ENCODE data around the gene PPP1R13B.

The PPP1R13B gene

GRCh38 chr14:103816991-103817390 lies 30.4 kb downstream of the PPP1R13B start:
- H3K27ac ChIP-seq: no peak overlapping the region
- CTCF ChIA-PET: interaction anchor here (0.6 to 2.0 kb wide), 3 partner anchors 8 to 84 kb away, joined by 3 to 5 read pairs (median 4); no protein-coding TSS in a partner anchor
- TF ChIP-seq, protein P1, sequence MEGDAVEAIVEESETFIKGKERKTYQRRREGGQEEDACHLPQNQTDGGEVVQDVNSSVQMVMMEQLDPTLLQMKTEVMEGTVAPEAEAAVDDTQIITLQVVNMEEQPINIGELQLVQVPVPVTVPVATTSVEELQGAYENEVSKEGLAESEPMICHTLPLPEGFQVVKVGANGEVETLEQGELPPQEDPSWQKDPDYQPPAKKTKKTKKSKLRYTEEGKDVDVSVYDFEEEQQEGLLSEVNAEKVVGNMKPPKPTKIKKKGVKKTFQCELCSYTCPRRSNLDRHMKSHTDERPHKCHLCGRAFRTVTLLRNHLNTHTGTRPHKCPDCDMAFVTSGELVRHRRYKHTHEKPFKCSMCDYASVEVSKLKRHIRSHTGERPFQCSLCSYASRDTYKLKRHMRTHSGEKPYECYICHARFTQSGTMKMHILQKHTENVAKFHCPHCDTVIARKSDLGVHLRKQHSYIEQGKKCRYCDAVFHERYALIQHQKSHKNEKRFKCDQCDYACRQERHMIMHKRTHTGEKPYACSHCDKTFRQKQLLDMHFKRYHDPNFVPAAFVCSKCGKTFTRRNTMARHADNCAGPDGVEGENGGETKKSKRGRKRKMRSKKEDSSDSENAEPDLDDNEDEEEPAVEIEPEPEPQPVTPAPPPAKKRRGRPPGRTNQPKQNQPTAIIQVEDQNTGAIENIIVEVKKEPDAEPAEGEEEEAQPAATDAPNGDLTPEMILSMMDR (conservative IDR thresholded peaks at IDR 0.05; ENCODE audit: low read depth): no peak
- no peak for DNase-seq (ENCODE audit: low spot score)
- POLR2A ChIA-PET (ENCODE audit: low non-redundant PET): interaction anchor here (0.6 kb wide), 1 partner anchor 86 kb away, joined by 3 read pairs; no protein-coding TSS in a partner anchor

- POLR2A ChIA-PET (ENCODE audit: low non-redundant PET): no interaction called here
- CTCF ChIA-PET: interaction anchor here (0.6 to 0.7 kb wide), 2 partner anchors 150 to 595 kb away, joined by 4 read pairs; no protein-coding TSS in a partner anchor
- TF ChIP-seq, protein P1 (conservative IDR thresholded peaks at IDR 0.05; ENCODE audit: low read depth): no peak
- no peak overlapping the region for H3K27ac ChIP-seq
- DNase-seq (ENCODE audit: low spot score): no peak
Observed at GRCh38 chr14:103815253-103815652, 32.1 kb downstream of the PPP1R13B start.

- no peak for DNase-seq (ENCODE audit: low spot score)
- no peak overlapping the region for H3K27ac ChIP-seq
- TF ChIP-seq, protein P1 (conservative IDR thresholded peaks at IDR 0.05; ENCODE audit: low read depth): no peak
- ChIA-PET POLR2A (ENCODE audit: low non-redundant PET) (interaction anchor here (0.6 kb wide), 1 partner anchor 166 kb away, joined by 5 read pairs; no protein-coding TSS in a partner anchor), CTCF (no interaction called here)
Observed at GRCh38 chr14:103811189-103811588, 36.2 kb downstream of the PPP1R13B start.

- ChIA-PET POLR2A (ENCODE audit: low non-redundant PET) (no interaction called here), CTCF (interaction anchor here (0.5 to 2.0 kb wide), 22 partner anchors 9 to 337 kb away, joined by 3 to 36 read pairs (median 4); partner anchors contain the start of gene TDRD9)
- no peak overlapping the region for H3K27ac ChIP-seq
- DNase-seq (ENCODE audit: low spot score): peak; percentile 69
- TF ChIP-seq, protein P1 (conservative IDR thresholded peaks at IDR 0.05; ENCODE audit: low read depth): peak; percentile 92
Observed at GRCh38 chr14:103808403-103809001, 38.9 kb downstream of the PPP1R13B start.

DNA sequence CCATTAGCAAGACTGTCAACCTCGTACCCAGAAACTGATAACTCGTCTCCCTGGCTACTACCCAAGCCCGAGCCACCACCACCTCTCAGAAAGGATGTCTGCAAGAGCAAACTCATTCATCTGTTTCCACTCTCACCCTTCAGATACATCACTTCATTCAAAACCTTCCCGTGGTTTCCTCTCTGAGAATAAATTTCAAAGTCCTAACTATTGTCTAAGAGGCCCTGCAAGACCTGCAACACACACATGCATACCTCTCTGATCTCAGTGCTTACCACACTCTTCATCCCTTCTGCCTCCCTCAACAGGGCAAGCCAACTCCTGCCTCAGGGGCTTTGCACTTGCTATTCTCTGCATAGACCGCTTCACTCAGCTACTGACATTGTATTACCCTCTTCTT lies 40.6 kb downstream of the PPP1R13B start:
- ChIA-PET CTCF (interaction anchor here (0.7 to 1.6 kb wide), 4 partner anchors 7 to 104 kb away, joined by 3 to 10 read pairs (median 4); no protein-coding TSS in a partner anchor), POLR2A (ENCODE audit: low non-redundant PET) (no interaction called here)
- no peak overlapping the region for H3K27ac ChIP-seq
- DNase-seq (ENCODE audit: low spot score): no peak
- TF ChIP-seq, protein P1 (conservative IDR thresholded peaks at IDR 0.05; ENCODE audit: low read depth): no peak

- CTCF ChIA-PET: interaction anchor here (0.6 to 1.6 kb wide), 7 partner anchors 11 to 241 kb away, joined by 3 to 10 read pairs (median 4); no protein-coding TSS in a partner anchor
- no peak for DNase-seq (ENCODE audit: low spot score)
- no peak overlapping the region for H3K27ac ChIP-seq
- POLR2A ChIA-PET (ENCODE audit: low non-redundant PET): no interaction called here
- TF ChIP-seq, protein P1 (conservative IDR thresholded peaks at IDR 0.05; ENCODE audit: low read depth): no peak
Observed at GRCh38 chr14:103805708-103806107, 41.7 kb downstream of the PPP1R13B start.
